B cell (primary cell): ENCODE results near the gene FAM120AOS.

Experiments used
- EZH2 ChIP-seq: IDR thresholded peaks from 2 replicates; pipeline ENCODE4 v1.6.1; 2012; ENCODE audit warnings: borderline replicate concordance, low read depth, mild to moderate bottlenecking, moderate library complexity, low read length; ENCODE audit not compliant: insufficient read depth, poor library complexity, severe bottlenecking
- TF ChIP-seq, protein P1 (sequence below): fragments of 200-600 bp; IDR thresholded peaks from one replicate; pipeline ENCODE4 v1.8.0; 2022; ENCODE audit warnings: antibody characterized with exemption, mild to moderate bottlenecking

DNA sequence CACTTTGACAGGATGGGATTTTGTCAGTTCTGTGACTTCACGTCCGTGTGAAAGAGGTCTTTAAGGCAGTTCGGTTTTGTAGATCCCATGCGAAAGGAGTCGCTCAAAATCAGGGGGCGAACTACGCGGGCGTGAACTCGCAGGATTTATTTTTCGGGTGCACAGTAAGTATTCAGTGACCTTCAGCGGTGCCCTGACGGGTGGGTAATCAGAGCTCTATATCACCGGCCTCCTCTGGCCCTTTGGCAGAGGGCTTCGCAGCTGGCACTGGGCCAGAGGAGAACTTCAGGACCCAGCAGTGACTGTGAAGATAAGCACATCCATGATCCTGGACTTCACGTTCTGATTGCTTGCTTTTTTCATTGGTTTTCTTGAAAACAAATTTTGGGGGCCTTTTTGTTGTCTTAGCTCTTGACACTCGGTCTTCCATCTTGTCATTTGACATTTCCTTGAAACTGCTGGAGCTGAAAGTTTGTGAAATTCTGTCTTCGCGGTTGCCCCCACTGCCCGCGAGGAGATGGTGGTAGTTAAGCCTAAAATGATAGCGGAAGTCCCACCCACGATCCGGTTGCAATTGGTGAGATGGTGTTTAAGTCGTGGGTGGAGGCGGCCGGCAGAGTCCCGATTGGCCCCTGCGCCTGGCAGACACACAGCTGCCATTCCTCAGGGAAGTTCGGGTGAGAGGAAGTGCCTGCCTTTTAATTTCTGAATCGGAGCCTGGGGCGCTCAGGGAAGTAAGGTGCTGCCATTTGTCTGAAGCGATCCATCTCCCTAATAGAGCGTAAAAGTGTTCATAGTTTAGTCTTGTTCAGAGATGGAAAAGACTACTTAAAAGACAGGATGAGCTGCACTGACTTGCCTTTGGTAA is at the start of gene FAM120AOS:
- TF ChIP-seq, protein P1, sequence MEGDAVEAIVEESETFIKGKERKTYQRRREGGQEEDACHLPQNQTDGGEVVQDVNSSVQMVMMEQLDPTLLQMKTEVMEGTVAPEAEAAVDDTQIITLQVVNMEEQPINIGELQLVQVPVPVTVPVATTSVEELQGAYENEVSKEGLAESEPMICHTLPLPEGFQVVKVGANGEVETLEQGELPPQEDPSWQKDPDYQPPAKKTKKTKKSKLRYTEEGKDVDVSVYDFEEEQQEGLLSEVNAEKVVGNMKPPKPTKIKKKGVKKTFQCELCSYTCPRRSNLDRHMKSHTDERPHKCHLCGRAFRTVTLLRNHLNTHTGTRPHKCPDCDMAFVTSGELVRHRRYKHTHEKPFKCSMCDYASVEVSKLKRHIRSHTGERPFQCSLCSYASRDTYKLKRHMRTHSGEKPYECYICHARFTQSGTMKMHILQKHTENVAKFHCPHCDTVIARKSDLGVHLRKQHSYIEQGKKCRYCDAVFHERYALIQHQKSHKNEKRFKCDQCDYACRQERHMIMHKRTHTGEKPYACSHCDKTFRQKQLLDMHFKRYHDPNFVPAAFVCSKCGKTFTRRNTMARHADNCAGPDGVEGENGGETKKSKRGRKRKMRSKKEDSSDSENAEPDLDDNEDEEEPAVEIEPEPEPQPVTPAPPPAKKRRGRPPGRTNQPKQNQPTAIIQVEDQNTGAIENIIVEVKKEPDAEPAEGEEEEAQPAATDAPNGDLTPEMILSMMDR = no peak
- TF ChIP-seq EZH2 = no peak
